ENCODE measurements around the gene SEPSECS.

Gene SEPSECS

GRCh38 chr4:25131381-25131780, 28.9 kb downstream of the SEPSECS start:
- Histone ChIP-seq H3K27me3 (ENCODE audit: control insufficient read depth in 1 of 2, insufficient read depth in 2 of 2, low read length in 2 of 2) (no peaks in the 10 kb centered on the region), H3K4me3 (ENCODE audit: low read depth in 1 of 2, low read length in 2 of 2) (no peak overlapping the region), H3K9me3 (ENCODE audit: control insufficient read depth in 1 of 2, low read length in 2 of 2) (no peaks in the 10 kb centered on the region), H3K9ac (ENCODE audit: low read depth in 1 of 2, low read length in 2 of 2) (no peak overlapping the region), H3K36me3 (ENCODE audit: control insufficient read depth in 1 of 2, insufficient read depth in 2 of 2, low read length in 2 of 2) (peaks cover 3 to 9% of the 10 kb centered on the region in 2 donors), H3K27ac (ENCODE audit: low read depth, low read length) (no peak overlapping the region), H3K4me1 (ENCODE audit: control insufficient read depth in 1 of 2, insufficient read depth in 2 of 2, low read length in 2 of 2) (peaks cover 7 to 12% of the 10 kb centered on the region in 2 donors)

- peaks cover 7 to 12% of the 10 kb centered on the region in 2 donors for H3K4me1 ChIP-seq (ENCODE audit: control insufficient read depth in 1 of 2, insufficient read depth in 2 of 2, low read length in 2 of 2)
- no peaks in the 10 kb centered on the region for H3K27me3 ChIP-seq (ENCODE audit: control insufficient read depth in 1 of 2, insufficient read depth in 2 of 2, low read length in 2 of 2)
- H3K9me3 ChIP-seq (ENCODE audit: control insufficient read depth in 1 of 2, low read length in 2 of 2) = no peaks in the 10 kb centered on the region
- H3K9ac ChIP-seq (ENCODE audit: low read depth in 1 of 2, low read length in 2 of 2) = no peak overlapping the region
- peaks cover 3 to 12% of the 10 kb centered on the region in 2 donors for H3K36me3 ChIP-seq (ENCODE audit: control insufficient read depth in 1 of 2, insufficient read depth in 2 of 2, low read length in 2 of 2)
- H3K27ac ChIP-seq (ENCODE audit: low read depth, low read length) = no peak overlapping the region
- H3K4me3 ChIP-seq (ENCODE audit: low read depth in 1 of 2, low read length in 2 of 2) = no peak overlapping the region
These were observed 30.3 kb downstream of the SEPSECS start for GRCh38 chr4:25129917-25130316.

GRCh38 chr4:25128671-25129070, 31.6 kb downstream of the SEPSECS start:
- H3K27ac ChIP-seq (ENCODE audit: low read depth, low read length) = no peak overlapping the region
- peaks cover 3 to 18% of the 10 kb centered on the region in 2 donors for H3K36me3 ChIP-seq (ENCODE audit: control insufficient read depth in 1 of 2, insufficient read depth in 2 of 2, low read length in 2 of 2)
- H3K4me3 ChIP-seq (ENCODE audit: low read depth in 1 of 2, low read length in 2 of 2) = no peak overlapping the region
- H3K27me3 ChIP-seq (ENCODE audit: control insufficient read depth in 1 of 2, insufficient read depth in 2 of 2, low read length in 2 of 2) = no peaks in the 10 kb centered on the region
- H3K4me1 ChIP-seq (ENCODE audit: control insufficient read depth in 1 of 2, insufficient read depth in 2 of 2, low read length in 2 of 2) = peaks cover 7 to 11% of the 10 kb centered on the region in 2 donors
- H3K9ac ChIP-seq (ENCODE audit: low read depth in 1 of 2, low read length in 2 of 2) = no peak overlapping the region
- no peaks in the 10 kb centered on the region for H3K9me3 ChIP-seq (ENCODE audit: control insufficient read depth in 1 of 2, low read length in 2 of 2)

GRCh38 chr4:25123236-25123635, 37.0 kb downstream of the SEPSECS start:
- H3K36me3 ChIP-seq (ENCODE audit: control insufficient read depth in 1 of 2, insufficient read depth in 2 of 2, low read length in 2 of 2) = peaks cover 4 to 20% of the 10 kb centered on the region in 2 donors
- no peaks in the 10 kb centered on the region for H3K27me3 ChIP-seq (ENCODE audit: control insufficient read depth in 1 of 2, insufficient read depth in 2 of 2, low read length in 2 of 2)
- H3K4me1 ChIP-seq (ENCODE audit: control insufficient read depth in 1 of 2, insufficient read depth in 2 of 2, low read length in 2 of 2) = no peaks in the 10 kb centered on the region
- H3K4me3 ChIP-seq (ENCODE audit: low read depth in 1 of 2, low read length in 2 of 2) = no peak overlapping the region
- H3K9me3 ChIP-seq (ENCODE audit: control insufficient read depth in 1 of 2, low read length in 2 of 2) = no peaks in the 10 kb centered on the region
- H3K9ac ChIP-seq (ENCODE audit: low read depth in 1 of 2, low read length in 2 of 2) = no peak overlapping the region
- no peak overlapping the region for H3K27ac ChIP-seq (ENCODE audit: low read depth, low read length)

GRCh38 chr4:25120146-25120940, 39.9 kb downstream of the SEPSECS start:
- Histone ChIP-seq H3K4me3 (ENCODE audit: low read depth in 1 of 2, low read length in 2 of 2) (no peak overlapping the region), H3K4me1 (ENCODE audit: control insufficient read depth in 1 of 2, insufficient read depth in 2 of 2, low read length in 2 of 2) (no peaks in the 10 kb centered on the region), H3K36me3 (ENCODE audit: control insufficient read depth in 1 of 2, insufficient read depth in 2 of 2, low read length in 2 of 2) (peaks cover 4 to 16% of the 10 kb centered on the region in 2 donors), H3K27me3 (ENCODE audit: control insufficient read depth in 1 of 2, insufficient read depth in 2 of 2, low read length in 2 of 2) (no peaks in the 10 kb centered on the region), H3K27ac (ENCODE audit: low read depth, low read length) (no peak overlapping the region), H3K9ac (ENCODE audit: low read depth in 1 of 2, low read length in 2 of 2) (no peak overlapping the region), H3K9me3 (ENCODE audit: control insufficient read depth in 1 of 2, low read length in 2 of 2) (no peaks in the 10 kb centered on the region)

- H3K4me3 ChIP-seq (ENCODE audit: low read depth in 1 of 2, low read length in 2 of 2) = no peak overlapping the region
- H3K27ac ChIP-seq (ENCODE audit: low read depth, low read length) = no peak overlapping the region
- H3K27me3 ChIP-seq (ENCODE audit: control insufficient read depth in 1 of 2, insufficient read depth in 2 of 2, low read length in 2 of 2) = no peaks in the 10 kb centered on the region
- peaks cover 0 to 3% of the 10 kb centered on the region in 2 donors for H3K36me3 ChIP-seq (ENCODE audit: control insufficient read depth in 1 of 2, insufficient read depth in 2 of 2, low read length in 2 of 2)
- H3K4me1 ChIP-seq (ENCODE audit: control insufficient read depth in 1 of 2, insufficient read depth in 2 of 2, low read length in 2 of 2) = no peaks in the 10 kb centered on the region
- no peak overlapping the region for H3K9ac ChIP-seq (ENCODE audit: low read depth in 1 of 2, low read length in 2 of 2)
- no peaks in the 10 kb centered on the region for H3K9me3 ChIP-seq (ENCODE audit: control insufficient read depth in 1 of 2, low read length in 2 of 2)
These were observed 42.4 kb downstream of the SEPSECS start for GRCh38 chr4:25117716-25118472.

- Histone ChIP-seq H3K9me3 (ENCODE audit: control insufficient read depth in 1 of 2, low read length in 2 of 2) (no peaks in the 10 kb centered on the region), H3K27me3 (ENCODE audit: control insufficient read depth in 1 of 2, insufficient read depth in 2 of 2, low read length in 2 of 2) (no peaks in the 10 kb centered on the region), H3K4me1 (ENCODE audit: control insufficient read depth in 1 of 2, insufficient read depth in 2 of 2, low read length in 2 of 2) (no peaks in the 10 kb centered on the region), H3K9ac (ENCODE audit: low read depth in 1 of 2, low read length in 2 of 2) (no peak overlapping the region), H3K27ac (ENCODE audit: low read depth, low read length) (no peak overlapping the region), H3K36me3 (ENCODE audit: control insufficient read depth in 1 of 2, insufficient read depth in 2 of 2, low read length in 2 of 2) (no peaks in the 10 kb centered on the region), H3K4me3 (ENCODE audit: low read depth in 1 of 2, low read length in 2 of 2) (no peak overlapping the region)
These were observed 43.0 kb downstream of the SEPSECS start for GRCh38 chr4:25117274-25117673.

- Histone ChIP-seq H3K9ac (ENCODE audit: low read depth in 1 of 2, low read length in 2 of 2) (no peak overlapping the region), H3K4me1 (ENCODE audit: control insufficient read depth in 1 of 2, insufficient read depth in 2 of 2, low read length in 2 of 2) (no peaks in the 10 kb centered on the region), H3K4me3 (ENCODE audit: low read depth in 1 of 2, low read length in 2 of 2) (no peak overlapping the region), H3K27me3 (ENCODE audit: control insufficient read depth in 1 of 2, insufficient read depth in 2 of 2, low read length in 2 of 2) (no peaks in the 10 kb centered on the region), H3K9me3 (ENCODE audit: control insufficient read depth in 1 of 2, low read length in 2 of 2) (no peaks in the 10 kb centered on the region), H3K36me3 (ENCODE audit: control insufficient read depth in 1 of 2, insufficient read depth in 2 of 2, low read length in 2 of 2) (no peaks in the 10 kb centered on the region), H3K27ac (ENCODE audit: low read depth, low read length) (no peak overlapping the region)
These were observed 46.0 kb downstream of the SEPSECS start for GRCh38 chr4:25113915-25114904.

- Histone ChIP-seq H3K36me3 (ENCODE audit: control insufficient read depth in 1 of 2, insufficient read depth in 2 of 2, low read length in 2 of 2) (no peaks in the 10 kb centered on the region), H3K27me3 (ENCODE audit: control insufficient read depth in 1 of 2, insufficient read depth in 2 of 2, low read length in 2 of 2) (no peaks in the 10 kb centered on the region), H3K4me3 (ENCODE audit: low read depth in 1 of 2, low read length in 2 of 2) (no peak overlapping the region), H3K27ac (ENCODE audit: low read depth, low read length) (no peak overlapping the region), H3K9me3 (ENCODE audit: control insufficient read depth in 1 of 2, low read length in 2 of 2) (no peaks in the 10 kb centered on the region), H3K9ac (ENCODE audit: low read depth in 1 of 2, low read length in 2 of 2) (no peak overlapping the region), H3K4me1 (ENCODE audit: control insufficient read depth in 1 of 2, insufficient read depth in 2 of 2, low read length in 2 of 2) (no peaks in the 10 kb centered on the region)
These were observed 47.3 kb downstream of the SEPSECS start for GRCh38 chr4:25112995-25113380.
